ENCODE measurements around the gene SSH2. TPM values are rescaled to one million over a fixed set of nuclear protein-coding genes. Genes with fewer than 3 reads are reported as not detected.

Gene SSH2
- total RNA-seq, 1 donor from 2014 or later, result 72.0 TPM

GRCh38 chr17:29707212-29707571 lies 222.8 kb downstream of the SSH2 start:
- Histone ChIP-seq H3K27ac (peak overlapping the region; percentile 87), H3K4me3 (no peak overlapping the region), H3K4me1 (peaks cover 63% of the 10 kb centered on the region), H3K9me3 (no peaks in the 10 kb centered on the region), H3K27me3 (no peaks in the 10 kb centered on the region), H3K36me3 (peaks cover 10% of the 10 kb centered on the region)
- TF ChIP-seq CTCF (IDR thresholded peaks at IDR 0.05), result no peak
- ATAC-seq (no peak), DNase-seq (no peak)
- intact Hi-C loops (cut with DNase I), result no loop called here

GRCh38 chr17:29706045-29706431 lies 224.0 kb downstream of the SSH2 start:
- intact Hi-C loops (cut with DNase I), result no loop called here
- H3K9me3 ChIP-seq, result no peaks in the 10 kb centered on the region
- DNase-seq, result no peak
- no peak for ATAC-seq
- H3K27me3 ChIP-seq, result no peaks in the 10 kb centered on the region
- TF ChIP-seq CTCF (IDR thresholded peaks at IDR 0.05), result no peak
- no peak overlapping the region for H3K4me3 ChIP-seq
- peaks cover 22% of the 10 kb centered on the region for H3K36me3 ChIP-seq
- H3K27ac ChIP-seq, result peak overlapping the region; percentile 87
- H3K4me1 ChIP-seq, result peaks cover 56% of the 10 kb centered on the region

- ATAC-seq (no peak), DNase-seq (no peak)
- H3K27me3 ChIP-seq, result no peaks in the 10 kb centered on the region
- peaks cover 28% of the 10 kb centered on the region for H3K36me3 ChIP-seq
- H3K27ac ChIP-seq, result peak overlapping the region; percentile 87
- TF ChIP-seq CTCF (IDR thresholded peaks at IDR 0.05), result no peak
- no peaks in the 10 kb centered on the region for H3K9me3 ChIP-seq
- intact Hi-C loops (cut with DNase I), result no loop called here
- peaks cover 50% of the 10 kb centered on the region for H3K4me1 ChIP-seq
- H3K4me3 ChIP-seq, result no peak overlapping the region
Measured at GRCh38 chr17:29705386-29705785, 224.6 kb downstream of the SSH2 start.

- no peak overlapping the region for H3K4me3 ChIP-seq
- no peaks in the 10 kb centered on the region for H3K9me3 ChIP-seq
- peak overlapping the region; percentile 52 for H3K27ac ChIP-seq
- no peak for DNase-seq
- peaks cover 58% of the 10 kb centered on the region for H3K36me3 ChIP-seq
- intact Hi-C loops (cut with DNase I), result no loop called here
- no peak for TF ChIP-seq CTCF (IDR thresholded peaks at IDR 0.05)
- no peak for ATAC-seq
- H3K4me1 ChIP-seq, result peaks cover 17% of the 10 kb centered on the region
- no peaks in the 10 kb centered on the region for H3K27me3 ChIP-seq
Measured at GRCh38 chr17:29699283-29699682, 230.7 kb downstream of the SSH2 start.

- Histone ChIP-seq H3K4me3 (no peak overlapping the region), H3K4me1 (peaks cover 13% of the 10 kb centered on the region), H3K36me3 (peaks cover 62% of the 10 kb centered on the region), H3K9me3 (no peaks in the 10 kb centered on the region), H3K27me3 (no peaks in the 10 kb centered on the region), H3K27ac (no peak overlapping the region)
- no peak for TF ChIP-seq CTCF (IDR thresholded peaks at IDR 0.05)
- ATAC-seq (no peak), DNase-seq (no peak)
- intact Hi-C loops (cut with DNase I), result no loop called here
Measured at GRCh38 chr17:29698837-29699236, 231.2 kb downstream of the SSH2 start.
